Measurements from ENCODE around the gene MALAT1. TPM values are rescaled to one million over a fixed set of nuclear protein-coding genes. Genes with fewer than 3 reads are reported as not detected.

The MALAT1 gene
- total and polyA plus RNA-seq, 11 donors, result 1,047 to 9,662 (median 6,450) TPM

DNA sequence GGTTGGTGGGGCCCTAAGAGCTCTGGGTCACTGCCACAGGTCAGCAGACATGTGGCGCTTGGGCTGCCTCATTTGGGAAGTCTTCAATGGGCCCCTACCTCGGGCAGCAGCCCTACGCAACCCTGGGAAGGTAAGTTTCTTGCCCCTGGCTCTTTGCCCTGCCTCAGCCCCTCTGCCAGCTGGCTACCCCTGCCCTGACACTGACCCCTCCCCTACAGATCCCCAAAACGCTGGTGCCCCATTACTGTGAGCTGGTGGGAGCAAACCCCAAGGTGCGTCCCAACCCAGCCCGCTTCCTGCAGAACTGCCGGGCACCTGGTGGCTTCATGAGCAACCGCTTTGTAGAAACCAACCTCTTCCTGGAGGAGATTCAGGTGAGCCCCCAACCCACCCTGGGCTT is 27.9 kb downstream of the MALAT1 start:
- H3K27me3 ChIP-seq, result no peaks in the 10 kb centered on the region
- 90 to 99% (median 95%) methylated on average over 8 of the region's 8 CpGs for WGBS, 4 donors
- H3K27ac ChIP-seq, result no peak overlapping the region
- peak overlapping the region in 1 of 12 donors; percentile 100 for H3K4me3 ChIP-seq
- ATAC-seq (no peak), DNase-seq (no peak)
- H3K4me1 ChIP-seq, result peaks cover 0 to 36% (median 20%) of the 10 kb centered on the region in 12 donors
- no peak for TF ChIP-seq POLR2A (IDR thresholded peaks at IDR 0.05)
- TF ChIP-seq, protein P1, sequence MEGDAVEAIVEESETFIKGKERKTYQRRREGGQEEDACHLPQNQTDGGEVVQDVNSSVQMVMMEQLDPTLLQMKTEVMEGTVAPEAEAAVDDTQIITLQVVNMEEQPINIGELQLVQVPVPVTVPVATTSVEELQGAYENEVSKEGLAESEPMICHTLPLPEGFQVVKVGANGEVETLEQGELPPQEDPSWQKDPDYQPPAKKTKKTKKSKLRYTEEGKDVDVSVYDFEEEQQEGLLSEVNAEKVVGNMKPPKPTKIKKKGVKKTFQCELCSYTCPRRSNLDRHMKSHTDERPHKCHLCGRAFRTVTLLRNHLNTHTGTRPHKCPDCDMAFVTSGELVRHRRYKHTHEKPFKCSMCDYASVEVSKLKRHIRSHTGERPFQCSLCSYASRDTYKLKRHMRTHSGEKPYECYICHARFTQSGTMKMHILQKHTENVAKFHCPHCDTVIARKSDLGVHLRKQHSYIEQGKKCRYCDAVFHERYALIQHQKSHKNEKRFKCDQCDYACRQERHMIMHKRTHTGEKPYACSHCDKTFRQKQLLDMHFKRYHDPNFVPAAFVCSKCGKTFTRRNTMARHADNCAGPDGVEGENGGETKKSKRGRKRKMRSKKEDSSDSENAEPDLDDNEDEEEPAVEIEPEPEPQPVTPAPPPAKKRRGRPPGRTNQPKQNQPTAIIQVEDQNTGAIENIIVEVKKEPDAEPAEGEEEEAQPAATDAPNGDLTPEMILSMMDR (IDR thresholded peaks at IDR 0.05), result no peak
- intact Hi-C loops (cut with DNase I), result loop anchor here in 1 of 10 donors (5.0 kb wide), 1 partner anchor 414 kb away; the partner anchor contains the start of gene TM7SF2
- H3K9me3 ChIP-seq, result no peaks in the 10 kb centered on the region
- peaks cover 0 to 57% (median 50%) of the 10 kb centered on the region in 9 donors for H3K36me3 ChIP-seq

DNA sequence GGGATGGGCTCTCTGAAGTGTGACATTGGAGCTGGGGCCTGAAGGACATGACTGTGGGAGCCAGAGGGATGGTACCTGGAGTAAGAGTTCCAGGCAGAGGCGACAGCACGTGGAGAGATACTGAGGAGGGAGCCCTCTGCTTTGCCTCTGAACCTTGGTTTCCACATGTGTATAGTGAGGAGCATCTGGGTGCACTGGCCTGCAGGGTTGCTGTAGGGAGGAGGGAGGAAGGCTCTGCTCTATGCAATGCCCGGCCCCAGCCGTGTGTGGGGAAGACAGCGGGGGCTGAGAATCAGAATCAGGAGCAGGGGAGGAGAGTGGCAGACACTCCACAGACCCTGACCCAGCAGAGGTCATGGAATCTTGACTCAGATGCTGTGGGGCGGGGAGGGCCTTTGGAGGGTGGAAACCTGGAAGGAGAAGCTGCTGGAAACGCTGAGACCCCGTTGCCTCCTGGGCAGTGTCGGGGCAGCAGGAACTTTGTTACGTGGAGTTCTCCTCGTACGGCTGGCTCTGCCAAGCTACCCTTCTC is 30.0 kb downstream of the MALAT1 start:
- intact Hi-C loops (cut with DNase I), result loop anchor here in 1 of 10 donors (5.0 kb wide), 1 partner anchor 417 kb away; the partner anchor contains the start of gene TM7SF2
- H3K4me3 ChIP-seq, result no peak overlapping the region
- no peak for ATAC-seq
- peaks cover 2 to 78% (median 72%) of the 10 kb centered on the region in 9 donors for H3K36me3 ChIP-seq
- H3K27me3 ChIP-seq, result no peaks in the 10 kb centered on the region
- TF ChIP-seq, protein P1 (IDR thresholded peaks at IDR 0.05), result no peak
- TF ChIP-seq POLR2A (IDR thresholded peaks at IDR 0.05), result no peak
- 84 to 88% (median 87%) methylated on average over 10 to 12 of the region's 12 CpGs for WGBS, 4 donors
- H3K9me3 ChIP-seq, result no peaks in the 10 kb centered on the region
- peaks cover 0 to 36% (median 18%) of the 10 kb centered on the region in 12 donors for H3K4me1 ChIP-seq
- no peak overlapping the region for H3K27ac ChIP-seq
- DNase-seq, result no peak

DNA sequence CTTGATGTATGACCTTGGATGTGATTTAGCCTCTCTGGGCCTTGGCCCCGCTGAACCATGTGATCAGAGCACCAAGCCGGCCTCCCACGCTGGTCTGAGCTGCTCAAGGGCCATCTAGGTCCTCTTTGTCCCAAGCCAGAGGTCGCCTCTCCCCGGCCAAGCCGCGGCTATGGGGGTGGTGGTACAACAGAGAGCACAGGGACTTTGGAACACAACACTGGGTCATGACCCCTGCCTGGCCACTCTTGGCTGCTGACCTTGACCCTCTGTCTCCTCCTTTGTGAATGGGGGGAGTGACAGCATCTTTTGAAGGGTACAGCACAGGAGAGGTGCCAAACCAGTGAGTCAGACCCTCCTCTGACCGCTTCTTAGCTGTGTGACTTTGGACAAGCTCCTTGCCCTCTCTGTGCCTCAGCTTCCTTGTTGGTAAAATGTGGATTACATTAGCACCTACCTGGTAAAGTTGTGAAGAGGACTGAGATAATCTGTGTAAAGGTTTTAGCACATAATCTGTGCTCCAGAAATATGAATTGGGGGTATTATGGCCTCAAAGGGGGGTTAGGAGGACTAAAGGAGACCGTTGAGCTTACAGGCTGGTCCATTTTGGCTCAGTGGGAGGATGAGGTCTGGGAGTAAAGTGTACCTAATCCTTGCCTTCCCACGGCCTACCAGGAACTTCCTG is 30.8 kb downstream of the MALAT1 start:
- 70 to 81% (median 76%) methylated on average over 6 to 10 of the region's 10 CpGs for WGBS, 4 donors
- peaks cover 2 to 84% (median 75%) of the 10 kb centered on the region in 9 donors for H3K36me3 ChIP-seq
- H3K27ac ChIP-seq, result no peak overlapping the region
- no peaks in the 10 kb centered on the region for H3K9me3 ChIP-seq
- intact Hi-C loops (cut with DNase I), result loop anchor here in 1 of 10 donors (5.0 kb wide), 1 partner anchor 417 kb away; the partner anchor contains the start of gene TM7SF2
- peaks cover 0 to 29% (median 12%) of the 10 kb centered on the region in 12 donors for H3K4me1 ChIP-seq
- H3K4me3 ChIP-seq, result no peak overlapping the region
- DNase-seq (no peak), ATAC-seq (no peak)
- no peak for TF ChIP-seq POLR2A (IDR thresholded peaks at IDR 0.05)
- TF ChIP-seq, protein P1 (IDR thresholded peaks at IDR 0.05), result no peak
- no peaks in the 10 kb centered on the region for H3K27me3 ChIP-seq

DNA sequence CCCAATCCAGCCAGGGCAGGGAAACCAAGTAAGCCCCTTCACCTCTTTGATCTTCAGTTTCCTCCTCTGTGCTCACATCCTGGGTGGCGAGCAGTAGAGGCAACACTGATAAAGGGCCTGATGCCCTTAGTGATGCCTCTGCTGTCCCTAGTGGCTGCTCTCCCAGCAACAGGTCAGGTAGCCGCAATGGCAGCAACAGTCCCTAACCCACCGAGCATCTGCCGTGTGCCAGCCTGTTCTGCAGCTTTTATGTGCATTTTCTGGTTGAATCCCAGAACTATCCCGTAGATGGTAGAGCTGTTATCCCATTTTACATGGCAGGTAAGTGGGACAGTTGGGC is 31.3 kb downstream of the MALAT1 start:
- Histone ChIP-seq H3K27me3 (no peaks in the 10 kb centered on the region), H3K4me3 (no peak overlapping the region), H3K36me3 (peaks cover 2 to 89% (median 77%) of the 10 kb centered on the region in 9 donors), H3K27ac (no peak overlapping the region), H3K4me1 (peaks cover 0 to 29% (median 12%) of the 10 kb centered on the region in 12 donors), H3K9me3 (no peaks in the 10 kb centered on the region)
- TF ChIP-seq, protein P1 (IDR thresholded peaks at IDR 0.05), result no peak
- no peak for TF ChIP-seq POLR2A (IDR thresholded peaks at IDR 0.05)
- intact Hi-C loops (cut with DNase I), result no loop called here
- no peak for ATAC-seq
- DNase-seq, result no peak
- 88 to 95% (median 92%) methylated on average over 5 of the region's 5 CpGs for WGBS, 4 donors

All from heart left ventricle (tissue), 16 donors.